K562 (cell line): ENCODE results near the gene HACE1. TPM values are rescaled to one million over a fixed set of nuclear protein-coding genes. Genes with fewer than 3 reads are reported as not detected.
A peak's percentile ranks its signal among the peaks of the same experiment; 100 is the strongest.

Experiments
- BCLAF1 ChIP-seq, 2 experiments: fragments of 450-650 bp in 1 of 2; IDR thresholded peaks; 2 replicates each; pipeline ENCODE4 v1.6.1; 2011 to 2017; ENCODE audit warnings: low read depth in 2 of 2, antibody characterized with exemption in 1 of 2, borderline replicate concordance in 1 of 2, low read length in 1 of 2, mild to moderate bottlenecking in 1 of 2, mixed read lengths in 1 of 2; ENCODE audit not compliant: control insufficient read depth in 1 of 2
- CBX2 ChIP-seq: fragments of 200-600 bp; sonication (generic); IDR thresholded peaks from one replicate; pipeline ENCODE4 v1.6.1; 2012; ENCODE audit warnings: mild to moderate bottlenecking, low read length, inconsistent platforms; ENCODE audit not compliant: insufficient read depth, poor library complexity, severe bottlenecking
- CREM ChIP-seq: IDR thresholded peaks from 2 replicates; pipeline ENCODE4 v1.6.1; 2014; ENCODE audit warnings: antibody characterized with exemption, low read depth
- ETV5 ChIP-seq: sonication (generic); formaldehyde crosslinking; IDR thresholded peaks from 2 replicates; pipeline ENCODE4 v1.4.0; 2020; ENCODE audit warnings: low read depth, mild to moderate bottlenecking, missing genetic modification reagents
- HES1 ChIP-seq: fragments of 450-650 bp; IDR thresholded peaks from 2 replicates; pipeline ENCODE4 v1.6.1; 2016; ENCODE audit warnings: low read depth, mild to moderate bottlenecking, moderate library complexity
- MAZ ChIP-seq, 2 experiments: fragments of 450-650 bp in 1 of 2; sonication (generic) in 1 of 2; formaldehyde crosslinking; IDR thresholded peaks in 1 of 2; conservative IDR thresholded peaks in 1 of 2; 2 replicates each; pipeline versions ENCODE4 v1.4.0 to v1.5.0; 2020; ENCODE audit warnings: mild to moderate bottlenecking in 1 of 2, missing genetic modification reagents in 1 of 2
- PCBP1 ChIP-seq: fragments of 200-400 bp; formaldehyde crosslinking; IDR thresholded peaks from 2 replicates; pipeline ENCODE4 v1.6.1; 2018; ENCODE audit warnings: mild to moderate bottlenecking, low read depth, low read length; ENCODE audit not compliant: poor library complexity, severe bottlenecking
- PHF20 ChIP-seq: fragments of 450-650 bp; IDR thresholded peaks from 2 replicates; pipeline ENCODE4 v1.6.1; 2018; ENCODE audit not compliant: partially characterized antibody
- SMAD4 ChIP-seq: fragments of 250-450 bp; sonication (Bioruptor Pico); conservative IDR thresholded peaks from 2 replicates; pipeline ENCODE4 v1.8.0; 2021; ENCODE audit warnings: inconsistent platforms, mild to moderate bottlenecking, moderate library complexity
- SMARCB1 ChIP-seq: IDR thresholded peaks from 2 replicates; pipeline ENCODE4 v1.6.1; 2011; ENCODE audit warnings: improper control_type of control experiment, low read depth; ENCODE audit not compliant: insufficient read length
- UBTF ChIP-seq, 2 experiments: IDR thresholded peaks; 2 replicates each; pipeline ENCODE4 v1.6.1; 2012; ENCODE audit warnings: improper control_type of control experiment in 2 of 2, low read depth in 2 of 2, low read length in 2 of 2, borderline replicate concordance in 1 of 2
- ZBTB17 ChIP-seq: fragments of 450-650 bp; formaldehyde crosslinking; IDR thresholded peaks from 2 replicates; pipeline ENCODE4 v1.4.0; 2020; ENCODE audit warnings: mild to moderate bottlenecking
- ZBTB2 ChIP-seq: fragments of 450-650 bp; IDR thresholded peaks from 2 replicates; pipeline ENCODE4 v1.6.1; 2016; ENCODE audit warnings: antibody characterized with exemption
- ZKSCAN1 ChIP-seq: fragments of 150-350 bp; IDR thresholded peaks from 2 replicates; pipeline ENCODE4 v1.6.1; 2016; ENCODE audit warnings: low read depth, low read length
- ZNF175 ChIP-seq: fragments of 200-800 bp; sonication (Bioruptor generic); IDR thresholded peaks from 2 replicates; pipeline ENCODE4 v1.6.1; 2016; ENCODE audit warnings: low read depth, mild to moderate bottlenecking, missing genetic modification characterization, missing compliant biosample characterization
- ZNF583 ChIP-seq: fragments of 250-450 bp; sonication (Bioruptor Pico); IDR thresholded peaks from 2 replicates; pipeline ENCODE4 v1.4.0; 2020
- polyA plus RNA-seq, 8 experiments: library from polyadenylated mRNA; depleted of rRNA in 4 of 8; stranded (reverse) in 5 of 8; unstranded in 3 of 8; fragments of >200 nt; fragmentation: Nextera tagmentation in 2 of 8; fragmentation: Illumina TruSeq in 1 of 8; extraction: Ambion mirVana in 2 of 8; extraction: Trizol in 1 of 8; gene quantifications; 2 replicates each; pipeline versions ENCODE4 v1.2.1 to v1.2.3, GENCODE V29; 2011 to 2014; ENCODE audit warnings: inconsistent platforms in 1 of 8, missing spikeins in 1 of 8
- total RNA-seq, 7 experiments: library from RNA; depleted of rRNA in 6 of 7; stranded (reverse); fragments of >200 nt in 6 of 7; fragmentation: Illumina TruSeq in 2 of 7; extraction: Trizol in 2 of 7; gene quantifications; 2 replicates each; pipeline versions ENCODE4 v1.2.1 to v1.2.3, GENCODE V29; 2011 to 2021; ENCODE audit warnings: low replicate concordance in 1 of 7

The HACE1 gene
- total and polyA plus RNA-seq, 9 of the 15 experiments (the other 6 are each of a cell fraction or from before 2014, with no cell fraction given): 3.6 to 19.9 (median 9.1) TPM

GRCh38 chr6:104859225-104860146 lies at the start of gene HACE1 (continued):
- TF ChIP-seq ZNF175 (CRISPR knock-in tag): 0 out of 2 replicates have a peak, but pooled peaks have one; percentile 46
- TF ChIP-seq ZNF583 (CRISPR knock-in tag): no peak
- TF ChIP-seq CREM: peak; percentile 85
- peak; percentile 65 to 76; a peak in 2 of 4 replicates for TF ChIP-seq UBTF (IDR thresholded peaks at IDR 0.05; ENCODE audit: borderline replicate concordance in 1 of 2, low read depth in 2 of 2, low read length in 2 of 2)
- TF ChIP-seq HES1: no peak
- TF ChIP-seq ZBTB2: peak; percentile 92
- no peak for TF ChIP-seq BCLAF1 (IDR thresholded peaks at IDR 0.05; ENCODE audit: borderline replicate concordance in 1 of 2, control insufficient read depth in 1 of 2, low read depth in 2 of 2, low read length in 1 of 2)
- TF ChIP-seq ZBTB17: peak; percentile 99
- no peak for TF ChIP-seq CBX2
- peak; percentile 12; the same call in 1 of the 2 replicates for TF ChIP-seq ZKSCAN1
- TF ChIP-seq SMAD4 (CRISPR knock-in tag): peak; percentile 58
- TF ChIP-seq SMARCB1: no peak
- peak; percentile 68 for TF ChIP-seq PCBP1
- peak; percentile 99 for TF ChIP-seq MAZ (CRISPR knock-in tag; conservative IDR thresholded peaks at IDR 0.05 in 1 of 2, IDR thresholded peaks at IDR 0.05 in 1 of 2)
- TF ChIP-seq ETV5 (CRISPR knock-in tag): 0 out of 2 replicates have a peak, but pooled peaks have one; percentile 30
- TF ChIP-seq PHF20: peak; percentile 76
